IMR-90 (cell line): ENCODE data around the gene SLC27A4. TPM values are rescaled to one million over a fixed set of nuclear protein-coding genes. Genes with fewer than 3 reads are reported as not detected.
A peak's percentile ranks its signal among the peaks of the same experiment; 100 is the strongest.

ENCODE experiments used
- ATAC-seq: fragments of 200-7000 bp; cut with Tn5 transposase; 2 replicates; pipeline ENCODE4 v1.9.1; 2020; ENCODE audit warnings: low read depth, mild to moderate bottlenecking, moderate library complexity
- BruUV-seq: library from RNA; stranded (reverse); fragments of 400-500 nt; replicated peaks from 2 replicates; lab custom pipeline; 2021; lab: Mats Ljungman, UMichigan
- CTCF ChIA-PET: fragments of 300-600 bp; formaldehyde crosslinking; extraction: SDS; loops from one replicate; lab custom pipeline; 2021; ENCODE audit warnings: antibody characterized with exemption; lab: Yijun Ruan, JAX
- POLR2A ChIA-PET: fragments of 300-600 bp; sonication (Branson Sonifier 250); formaldehyde crosslinking; loops from one replicate; lab custom pipeline; 2022; ENCODE audit warnings: antibody characterized with exemption; ENCODE audit not compliant: unreplicated experiment; lab: Charles Lee
- DNase-seq: peaks from one replicate; pipeline ENCODE4 v3.0.0; 2013
- H2AFZ ChIP-seq: replicated peaks from 2 replicates; pipeline ENCODE3; 2013; ENCODE audit warnings: low read length, mild to moderate bottlenecking; ENCODE audit not compliant: poor library complexity
- H2AK5ac ChIP-seq: 2 replicates; pipeline ENCODE4 v1.6.1; 2013; ENCODE audit warnings: low read depth, low read length, inconsistent platforms
- H2AK9ac ChIP-seq: replicated peaks from 2 replicates; pipeline ENCODE3; 2013; ENCODE audit warnings: mild to moderate bottlenecking, low read depth, low read length, moderate library complexity; ENCODE audit not compliant: poor library complexity
- H2BK120ac ChIP-seq: 2 replicates; pipeline ENCODE4 v1.6.1; 2013; ENCODE audit warnings: low read depth, low read length, inconsistent platforms
- H2BK15ac ChIP-seq: 3 replicates; pipeline ENCODE4 v1.6.1; 2013; ENCODE audit warnings: low read depth, low read length, inconsistent platforms
- H2BK20ac ChIP-seq: 2 replicates; pipeline ENCODE4 v1.6.1; 2013; ENCODE audit warnings: low read depth, mild to moderate bottlenecking, inconsistent platforms, low read length, moderate library complexity
- H2BK5ac ChIP-seq: 2 replicates; pipeline ENCODE4 v1.6.1; 2013; ENCODE audit warnings: mild to moderate bottlenecking, low read depth, low read length, inconsistent platforms; ENCODE audit not compliant: poor library complexity, severe bottlenecking
- H3K14ac ChIP-seq: replicated peaks from 2 replicates; pipeline ENCODE4 v1.6.1; 2013; ENCODE audit warnings: low read depth, low read length, inconsistent platforms
- H3K18ac ChIP-seq: 2 replicates; pipeline ENCODE4 v1.6.1; 2013; ENCODE audit warnings: low read depth, low read length, control low read depth
- H3K23ac ChIP-seq: 2 replicates; pipeline ENCODE4 v1.6.1; 2013; ENCODE audit warnings: low read depth, low read length, inconsistent platforms
- H3K27ac ChIP-seq: 2 replicates; pipeline ENCODE4 v1.5.1; 2013; ENCODE audit warnings: mild to moderate bottlenecking, control low read depth, low read length; ENCODE audit not compliant: insufficient read depth
- H3K27me3 ChIP-seq: 2 replicates; pipeline ENCODE4 v1.6.1; 2013; ENCODE audit warnings: low read length; ENCODE audit not compliant: control insufficient read depth, insufficient read depth
- H3K36me3 ChIP-seq: 2 replicates; pipeline ENCODE4 v1.6.1; 2013; ENCODE audit warnings: low read length, mixed read lengths; ENCODE audit not compliant: control insufficient read depth, insufficient read depth
- H3K4ac ChIP-seq: 2 replicates; pipeline ENCODE4 v1.6.1; 2013; ENCODE audit warnings: low read depth, low read length, inconsistent platforms
- H3K4me1 ChIP-seq: 2 replicates; pipeline ENCODE4 v1.6.1; 2013; ENCODE audit warnings: low read length, mixed read lengths; ENCODE audit not compliant: control insufficient read depth, insufficient read depth
- H3K4me2 ChIP-seq: 2 replicates; pipeline ENCODE4 v1.6.1; 2013; ENCODE audit warnings: low read depth, mild to moderate bottlenecking, control low read depth, low read length, moderate library complexity
- H3K4me3 ChIP-seq: 2 replicates; pipeline ENCODE4 v1.5.1; 2013; ENCODE audit warnings: low read depth, mild to moderate bottlenecking, control low read depth, low read length, moderate library complexity; ENCODE audit not compliant: insufficient read depth
- H3K56ac ChIP-seq: 2 replicates; pipeline ENCODE4 v1.6.1; 2013; ENCODE audit warnings: low read length, inconsistent platforms; ENCODE audit not compliant: insufficient read depth; ENCODE audit errors: extremely low read depth
- H3K79me1 ChIP-seq, 2 experiments: 2 replicates each; pipeline ENCODE4 v1.6.1; 2013; ENCODE audit warnings: low read length in 2 of 2, inconsistent platforms in 1 of 2, low read depth in 1 of 2
- H3K9ac ChIP-seq: 2 replicates; pipeline ENCODE4 v1.6.1; 2013; ENCODE audit warnings: low read depth, low read length, control low read depth
- H3K9me1 ChIP-seq: 2 replicates; pipeline ENCODE4 v1.6.1; 2013; ENCODE audit warnings: low read length, inconsistent platforms; ENCODE audit not compliant: insufficient read depth
- H3K9me3 ChIP-seq: 2 replicates; pipeline ENCODE4 v1.6.1; 2013; ENCODE audit warnings: low read length; ENCODE audit not compliant: control insufficient read depth, insufficient read depth
- H4K20me1 ChIP-seq: 2 replicates; pipeline ENCODE4 v1.6.1; 2013; ENCODE audit warnings: low read length, inconsistent platforms; ENCODE audit not compliant: insufficient read depth
- H4K5ac ChIP-seq: 2 replicates; pipeline ENCODE4 v1.6.1; 2013; ENCODE audit warnings: mild to moderate bottlenecking, low read depth, low read length, control low read depth
- H4K8ac ChIP-seq, 2 experiments: 2 replicates each; pipeline ENCODE4 v1.6.1; 2013; ENCODE audit warnings: low read depth in 2 of 2, low read length in 2 of 2, control low read depth in 1 of 2, inconsistent platforms in 1 of 2
- H4K91ac ChIP-seq: 2 replicates; pipeline ENCODE4 v1.6.1; 2013; ENCODE audit warnings: low read depth, low read length, inconsistent platforms; ENCODE audit not compliant: insufficient read depth
- CEBPB ChIP-seq: IDR thresholded peaks from 2 replicates; pipeline ENCODE4 v1.6.1; 2012; ENCODE audit warnings: low read depth, low read length, improper control_type of control experiment
- MXI1 ChIP-seq: IDR thresholded peaks from 2 replicates; pipeline ENCODE4 v1.6.1; 2012; ENCODE audit warnings: low read depth, mild to moderate bottlenecking, low read length, moderate library complexity, borderline replicate concordance
- WGBS, 2 experiments: methylation state at CpG; one replicate each; pipeline versions ENCODE4 v1.1.5 to v1.1.7; 2013; ENCODE audit warnings: missing lambda C conversion rate in 2 of 2; ENCODE audit not compliant: insufficient read length in 1 of 2; ENCODE audit errors: extremely low coverage in 2 of 2; 5-methylcytosine and 5-hydroxymethylcytosine counted together
- dilution Hi-C: fragments of 300-500 bp; cut with HindIII; formaldehyde crosslinking; loops from one replicate; pipeline ENCODE4 v1.14.3; 2018; ENCODE audit warnings: low sequenced_read_pairs; ENCODE audit not compliant: unreplicated experiment
- in situ Hi-C: fragments of 300-500 bp; cut with MboI; formaldehyde crosslinking; loops from 3 replicates; pipeline ENCODE4 v1.14.3; 2019; ENCODE audit warnings: low sequenced_read_pairs, inconsistent platforms, mixed read lengths
- intact Hi-C: fragments of 100-400 bp; cut with micrococcal nuclease; formaldehyde crosslinking; loops from 2 replicates; pipeline ENCODE4 v1.10.0; 2022
- polyA plus RNA-seq, 3 experiments: library from polyadenylated mRNA; depleted of rRNA; stranded (reverse); fragments of >200 nt; gene quantifications; 2 replicates each; pipeline ENCODE4 v1.2.3, GENCODE V29; 2012; ENCODE audit warnings: low replicate concordance in 1 of 3
- total RNA-seq: library from RNA; depleted of rRNA; stranded (reverse); fragments of >200 nt; gene quantifications from 2 replicates; pipeline ENCODE4 v1.2.3, GENCODE V29; 2012

The SLC27A4 gene
- total and polyA plus RNA-seq, 2 of the 4 experiments (the other 2 are of a cell fraction): 9.7 to 13.7 TPM

DNA sequence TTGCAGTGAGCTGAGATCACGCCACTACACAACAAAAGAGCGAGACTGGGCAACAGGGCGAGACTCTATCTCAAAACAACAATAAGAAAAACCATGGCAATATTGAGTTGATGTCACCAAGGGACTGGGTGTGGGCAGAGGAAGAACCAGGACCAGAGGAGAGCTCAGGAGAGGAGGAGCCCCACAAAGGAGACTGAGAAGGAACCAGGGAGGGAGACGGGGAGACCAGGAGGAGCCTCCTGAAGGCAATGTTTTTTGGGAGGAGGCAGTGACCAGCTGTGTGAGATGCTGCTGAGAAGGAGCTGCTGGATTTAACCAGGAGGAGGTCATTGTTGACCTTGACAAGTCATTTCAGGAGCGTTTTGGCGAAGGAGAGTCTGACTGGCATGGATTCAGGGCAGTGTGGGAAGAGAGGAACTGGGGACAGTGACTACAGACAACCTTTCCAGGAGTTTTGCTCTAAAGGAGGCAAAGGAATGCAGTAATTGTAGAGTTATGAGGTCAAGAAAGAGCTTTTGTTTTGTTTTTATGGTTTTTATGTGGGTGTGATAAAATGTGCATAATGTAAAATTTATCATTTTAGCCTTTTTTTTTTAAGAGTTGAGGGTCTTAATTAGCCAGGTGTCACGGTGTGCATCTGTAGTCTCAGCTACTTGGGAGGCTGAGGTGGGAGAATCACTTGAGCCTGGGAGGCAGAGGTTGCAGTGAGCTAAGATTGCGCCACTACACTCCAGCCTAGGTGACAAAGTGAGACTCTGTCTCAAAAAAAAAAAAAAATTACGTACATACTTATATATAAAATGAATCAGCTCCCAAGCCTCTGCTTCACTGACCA lies 36.0 kb upstream of the SLC27A4 start:
- no peak overlapping the region for H3K4me2 ChIP-seq
- intact Hi-C loops: no loop called here
- H3K9ac ChIP-seq: no peak overlapping the region
- H3K56ac ChIP-seq: no peak overlapping the region
- peaks cover 3% of the 10 kb centered on the region; the same call in 1 of the 2 replicates for H3K36me3 ChIP-seq
- no peak overlapping the region for H2BK5ac ChIP-seq
- H3K14ac ChIP-seq: no peak overlapping the region
- H4K8ac ChIP-seq: peak overlapping the region in 1 of 2 experiments; percentile 52; a peak in 1 of 4 replicates
- peaks cover 12% of the 10 kb centered on the region for H3K4me1 ChIP-seq
- no peak overlapping the region for H2AK9ac ChIP-seq
- DNase-seq (peak; percentile 27), ATAC-seq (no peak)
- peaks cover 11% of the 10 kb centered on the region for H3K9me1 ChIP-seq
- H4K20me1 ChIP-seq: peaks cover 4% of the 10 kb centered on the region
- TF ChIP-seq MXI1 (no peak), CEBPB (peak; percentile 72)
- no peak overlapping the region for H3K4ac ChIP-seq
- no peak overlapping the region for H3K18ac ChIP-seq
- no peaks in the 10 kb centered on the region for H3K27me3 ChIP-seq
- no peak overlapping the region for H2BK120ac ChIP-seq
- no peak overlapping the region for H2AFZ ChIP-seq
- H2BK15ac ChIP-seq: no peak overlapping the region
- in situ Hi-C loops: no loop called here
- no peak overlapping the region for H2BK20ac ChIP-seq
- H3K4me3 ChIP-seq: no peak overlapping the region
- no peaks in the 10 kb centered on the region for H3K9me3 ChIP-seq
- H2AK5ac ChIP-seq: peak overlapping the region; percentile 41
- H3K23ac ChIP-seq: no peak overlapping the region
- no TSS peak for BruUV-seq
- ChIA-PET CTCF (interaction anchor here (1.5 to 1.8 kb wide), 2 partner anchors 9 to 38 kb away, joined by 4 to 7 read pairs; no protein-coding TSS in a partner anchor), POLR2A (no interaction called here)
- H4K91ac ChIP-seq: 0 out of 2 replicates have a peak overlapping the region, but pooled peaks have one; percentile 34
- H4K5ac ChIP-seq: 0 out of 2 replicates have a peak overlapping the region, but pooled peaks have one; percentile 24
- no peak overlapping the region for H3K27ac ChIP-seq
- dilution Hi-C loops: no loop called here
- 69% methylated on average over 4 of the region's 9 CpGs; no CpG with 5 or more reads in 1 of the 2 experiments for whole genome bisulfite sequencing, 2 experiments
- H3K79me1 ChIP-seq: no peaks in the 10 kb centered on the region; a peak in 2 of 4 replicates
